Measurements from ENCODE around the gene TBC1D12.

DNA sequence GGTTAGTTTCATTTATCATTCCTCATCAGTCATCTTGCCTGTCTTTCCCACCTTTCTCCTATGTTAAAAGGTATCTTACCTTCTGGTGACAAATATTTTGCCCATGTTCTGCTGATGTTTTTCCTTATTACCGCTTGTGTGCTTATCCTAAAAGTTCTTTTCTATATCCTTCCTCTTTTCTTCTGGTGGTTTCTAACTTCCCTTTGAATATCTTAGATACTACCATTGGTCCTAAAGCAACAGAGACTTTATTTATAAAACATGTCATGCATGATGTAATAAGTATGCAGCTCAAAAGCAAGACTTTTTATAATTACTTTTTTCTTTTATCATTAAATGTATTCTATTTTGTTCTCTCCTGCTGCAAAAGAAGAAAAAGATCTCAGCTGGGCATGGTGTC lies 24.8 kb downstream of the TBC1D12 start:
- TF ChIP-seq, protein P1, sequence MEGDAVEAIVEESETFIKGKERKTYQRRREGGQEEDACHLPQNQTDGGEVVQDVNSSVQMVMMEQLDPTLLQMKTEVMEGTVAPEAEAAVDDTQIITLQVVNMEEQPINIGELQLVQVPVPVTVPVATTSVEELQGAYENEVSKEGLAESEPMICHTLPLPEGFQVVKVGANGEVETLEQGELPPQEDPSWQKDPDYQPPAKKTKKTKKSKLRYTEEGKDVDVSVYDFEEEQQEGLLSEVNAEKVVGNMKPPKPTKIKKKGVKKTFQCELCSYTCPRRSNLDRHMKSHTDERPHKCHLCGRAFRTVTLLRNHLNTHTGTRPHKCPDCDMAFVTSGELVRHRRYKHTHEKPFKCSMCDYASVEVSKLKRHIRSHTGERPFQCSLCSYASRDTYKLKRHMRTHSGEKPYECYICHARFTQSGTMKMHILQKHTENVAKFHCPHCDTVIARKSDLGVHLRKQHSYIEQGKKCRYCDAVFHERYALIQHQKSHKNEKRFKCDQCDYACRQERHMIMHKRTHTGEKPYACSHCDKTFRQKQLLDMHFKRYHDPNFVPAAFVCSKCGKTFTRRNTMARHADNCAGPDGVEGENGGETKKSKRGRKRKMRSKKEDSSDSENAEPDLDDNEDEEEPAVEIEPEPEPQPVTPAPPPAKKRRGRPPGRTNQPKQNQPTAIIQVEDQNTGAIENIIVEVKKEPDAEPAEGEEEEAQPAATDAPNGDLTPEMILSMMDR (IDR thresholded peaks at IDR 0.05): no peak
- no peak for TF ChIP-seq POLR2A (IDR thresholded peaks at IDR 0.05)

Measured in uterus (tissue), 2 donors.